Gastroesophageal sphincter (tissue), 3 donors: ENCODE data around the gene EMID1.

ENCODE experiments used
- CTCF ChIP-seq, 4 experiments: fragments of 200-600 bp in 2 of 4; fragments of 450-650 bp in 2 of 4; sonication (generic) in 1 of 4; IDR thresholded peaks; one replicate each; pipeline ENCODE4 v1.5.1; 2017 to 2019; ENCODE audit warnings: antibody characterized with exemption in 4 of 4, mild to moderate bottlenecking in 2 of 4, moderate library complexity in 2 of 4
- EP300 ChIP-seq: sonication (generic); formaldehyde crosslinking; IDR thresholded peaks from one replicate; pipeline ENCODE4 v1.6.1; 2017; ENCODE audit warnings: antibody characterized with exemption, mild to moderate bottlenecking
- POLR2A ChIP-seq, 2 donors: fragments of 450-650 bp; IDR thresholded peaks; one replicate each; pipeline ENCODE4 v1.6.1; 2017; ENCODE audit warnings: antibody characterized with exemption in 2 of 2, mild to moderate bottlenecking in 2 of 2, moderate library complexity in 1 of 2
- POLR2AphosphoS5 ChIP-seq: sonication (generic); formaldehyde crosslinking; IDR thresholded peaks from one replicate; pipeline ENCODE4 v1.6.1; 2017; ENCODE audit warnings: antibody characterized with exemption

DNA sequence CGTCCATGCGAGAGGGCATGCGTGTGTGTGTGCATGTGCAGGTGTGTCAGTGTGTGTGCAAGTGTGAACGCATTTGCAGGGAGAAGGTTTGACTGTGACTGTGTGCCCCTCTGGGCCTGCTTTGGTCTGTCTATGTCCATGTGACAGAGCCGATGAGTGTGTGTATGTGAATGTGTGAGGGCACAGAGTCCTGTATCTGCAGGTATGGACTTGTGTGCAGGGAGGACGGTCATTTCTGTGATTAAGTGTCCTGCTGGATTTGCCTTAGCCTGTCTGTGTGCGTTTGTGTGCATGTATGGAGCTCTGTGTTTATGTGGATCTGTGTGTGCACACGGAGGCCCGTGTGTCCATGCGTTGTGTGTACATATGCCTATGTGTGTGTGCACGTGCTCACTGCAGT is 5.4 kb downstream of the EMID1 start:
- TF ChIP-seq CTCF (IDR thresholded peaks at IDR 0.05) (no peak), POLR2A (IDR thresholded peaks at IDR 0.05) (no peak), POLR2AphosphoS5 (no peak), EP300 (no peak)
